ENCODE measurements around the gene GYG1.
A peak's percentile ranks its signal among the peaks of the same experiment; 100 is the strongest.

Gene GYG1

GRCh38 chr3:149020196-149020838 is 29.0 kb downstream of the GYG1 start:
- peaks cover 52% of the 10 kb centered on the region for H3K4me1 Mint-ChIP-seq
- H3K9me3 Mint-ChIP-seq: no peaks in the 10 kb centered on the region
- DNase-seq (ENCODE audit: low spot score in 2 of 2) (no peak), ATAC-seq (peak; percentile 62)
- H3K4me3 Mint-ChIP-seq: peak overlapping the region; percentile 33
- peak overlapping the region; percentile 49 for H3K27ac Mint-ChIP-seq
- peaks cover 87% of the 10 kb centered on the region for H3K36me3 Mint-ChIP-seq

GRCh38 chr3:149020839-149021252 is 29.5 kb downstream of the GYG1 start:
- Mint-ChIP-seq H3K4me1 (peaks cover 47% of the 10 kb centered on the region), H3K4me3 (peak overlapping the region; percentile 33), H3K27ac (peak overlapping the region; percentile 49), H3K9me3 (no peaks in the 10 kb centered on the region), H3K36me3 (peaks cover 84% of the 10 kb centered on the region)
- ATAC-seq (peak; percentile 61), DNase-seq (ENCODE audit: low spot score in 2 of 2) (peak in 1 of 2 donors; percentile 68)

- no peak for ATAC-seq
- peaks cover 45% of the 10 kb centered on the region for H3K4me1 Mint-ChIP-seq
- H3K9me3 Mint-ChIP-seq: no peaks in the 10 kb centered on the region
- H3K4me3 Mint-ChIP-seq: no peak overlapping the region
- no peak for DNase-seq (ENCODE audit: low spot score in 2 of 2)
- peaks cover 82% of the 10 kb centered on the region for H3K36me3 Mint-ChIP-seq
- H3K27ac Mint-ChIP-seq: no peak overlapping the region
Observed at GRCh38 chr3:149021830-149022229, 30.5 kb downstream of the GYG1 start.

GRCh38 chr3:149023951-149024350 is 32.6 kb downstream of the GYG1 start:
- Mint-ChIP-seq H3K4me1 (peaks cover 32% of the 10 kb centered on the region), H3K4me3 (no peak overlapping the region), H3K36me3 (peaks cover 82% of the 10 kb centered on the region), H3K27ac (peak overlapping the region; percentile 64), H3K9me3 (no peaks in the 10 kb centered on the region)
- DNase-seq (ENCODE audit: low spot score in 2 of 2) (no peak), ATAC-seq (no peak)

GRCh38 chr3:149026718-149027117 is 35.4 kb downstream of the GYG1 start:
- Mint-ChIP-seq H3K27ac (peak overlapping the region; percentile 68), H3K9me3 (no peaks in the 10 kb centered on the region), H3K4me1 (peaks cover 8% of the 10 kb centered on the region), H3K36me3 (peaks cover 91% of the 10 kb centered on the region), H3K4me3 (no peak overlapping the region)
- ATAC-seq (no peak), DNase-seq (ENCODE audit: low spot score in 2 of 2) (no peak)

- peaks cover 95% of the 10 kb centered on the region for H3K36me3 Mint-ChIP-seq
Observed at GRCh38 chr3:149031096-149031495, 39.8 kb downstream of the GYG1 start.

GRCh38 chr3:149037684-149038083 is 46.3 kb downstream of the GYG1 start:
- H3K9me3 Mint-ChIP-seq: no peaks in the 10 kb centered on the region
- peaks cover 6% of the 10 kb centered on the region for H3K4me1 Mint-ChIP-seq
- DNase-seq (ENCODE audit: low spot score in 2 of 2): no peak
- peaks cover 79% of the 10 kb centered on the region for H3K36me3 Mint-ChIP-seq
- no peak overlapping the region for H3K4me3 Mint-ChIP-seq
- no peak for ATAC-seq
- no peak overlapping the region for H3K27ac Mint-ChIP-seq

More at GRCh38 chr3:149031096-149031495, 39.8 kb downstream of the GYG1 start:
- no peak overlapping the region for H3K4me3 Mint-ChIP-seq
- H3K9me3 Mint-ChIP-seq: no peaks in the 10 kb centered on the region
- H3K4me1 Mint-ChIP-seq: peaks cover 8% of the 10 kb centered on the region
- H3K27ac Mint-ChIP-seq: no peak overlapping the region
- ATAC-seq: no peak
- DNase-seq (ENCODE audit: low spot score in 2 of 2): no peak

GRCh38 chr3:149038322-149038721 is 47.0 kb downstream of the GYG1 start:
- H3K27ac Mint-ChIP-seq: no peak overlapping the region
- H3K4me1 Mint-ChIP-seq: peaks cover 12% of the 10 kb centered on the region
- no peak for DNase-seq (ENCODE audit: low spot score in 2 of 2)
- peaks cover 78% of the 10 kb centered on the region for H3K36me3 Mint-ChIP-seq
- no peak overlapping the region for H3K4me3 Mint-ChIP-seq
- ATAC-seq: no peak
- H3K9me3 Mint-ChIP-seq: no peaks in the 10 kb centered on the region

GRCh38 chr3:149042789-149043386 is 51.5 kb downstream of the GYG1 start:
- Mint-ChIP-seq H3K4me1 (peaks cover 30% of the 10 kb centered on the region), H3K9me3 (no peaks in the 10 kb centered on the region), H3K4me3 (peak overlapping the region; percentile 3), H3K36me3 (peaks cover 60% of the 10 kb centered on the region), H3K27ac (peak overlapping the region; percentile 4)
- ATAC-seq: peak; percentile 85
- no peak for DNase-seq (ENCODE audit: low spot score in 2 of 2)

GRCh38 chr3:149044339-149045083 is 53.2 kb downstream of the GYG1 start:
- no peaks in the 10 kb centered on the region for H3K9me3 Mint-ChIP-seq
- peaks cover 30% of the 10 kb centered on the region for H3K4me1 Mint-ChIP-seq
- ATAC-seq (peak; percentile 75), DNase-seq (ENCODE audit: low spot score in 2 of 2) (no peak)
- H3K27ac Mint-ChIP-seq: no peak overlapping the region
- H3K4me3 Mint-ChIP-seq: no peak overlapping the region
- peaks cover 52% of the 10 kb centered on the region for H3K36me3 Mint-ChIP-seq

GRCh38 chr3:149055575-149055974 is 64.2 kb downstream of the GYG1 start:
- Mint-ChIP-seq H3K4me3 (no peak overlapping the region), H3K4me1 (no peaks in the 10 kb centered on the region), H3K36me3 (peaks cover 57% of the 10 kb centered on the region), H3K9me3 (no peaks in the 10 kb centered on the region), H3K27ac (no peak overlapping the region)
- DNase-seq (ENCODE audit: low spot score in 2 of 2) (no peak), ATAC-seq (no peak)

- ATAC-seq (no peak), DNase-seq (ENCODE audit: low spot score in 2 of 2) (no peak)
- Mint-ChIP-seq H3K4me3 (no peak overlapping the region), H3K4me1 (no peaks in the 10 kb centered on the region), H3K27ac (no peak overlapping the region), H3K36me3 (peaks cover 68% of the 10 kb centered on the region), H3K9me3 (no peaks in the 10 kb centered on the region)
Observed at GRCh38 chr3:149058198-149058597, 66.9 kb downstream of the GYG1 start.

- Mint-ChIP-seq H3K27ac (no peak overlapping the region), H3K4me1 (no peaks in the 10 kb centered on the region), H3K36me3 (peaks cover 69% of the 10 kb centered on the region), H3K4me3 (no peak overlapping the region), H3K9me3 (no peaks in the 10 kb centered on the region)
- DNase-seq (ENCODE audit: low spot score in 2 of 2) (no peak), ATAC-seq (no peak)
Observed at GRCh38 chr3:149058602-149059001, 67.3 kb downstream of the GYG1 start.

GRCh38 chr3:149061776-149062175 is 70.4 kb downstream of the GYG1 start:
- Mint-ChIP-seq H3K27ac (no peak overlapping the region), H3K4me3 (no peak overlapping the region), H3K9me3 (no peaks in the 10 kb centered on the region), H3K4me1 (no peaks in the 10 kb centered on the region), H3K36me3 (peaks cover 74% of the 10 kb centered on the region)
- DNase-seq (ENCODE audit: low spot score in 2 of 2): no peak
- ATAC-seq: no peak

- no peak for DNase-seq (ENCODE audit: low spot score in 2 of 2)
- H3K36me3 Mint-ChIP-seq: peaks cover 77% of the 10 kb centered on the region
- H3K27ac Mint-ChIP-seq: no peak overlapping the region
- H3K9me3 Mint-ChIP-seq: no peaks in the 10 kb centered on the region
- H3K4me1 Mint-ChIP-seq: no peaks in the 10 kb centered on the region
- no peak for ATAC-seq
- no peak overlapping the region for H3K4me3 Mint-ChIP-seq
Observed at GRCh38 chr3:149067883-149068282, 76.5 kb downstream of the GYG1 start.
